Central memory CD8-positive, alpha-beta T cell (primary cell): ENCODE measurements around the gene LRRC28.

Experiments used
- ATAC-seq: fragments of 150-1000 bp; cut with Tn5 transposase; replicated peaks from 2 replicates; pipeline ENCODE4 v1.10.0; 2022; ENCODE audit warnings: mild to moderate bottlenecking, moderate FRiP score, moderate number of reproducible peaks; ENCODE audit not compliant: poor library complexity, severe bottlenecking; ENCODE audit errors: extremely low read depth
- DNase-seq, 2 donors: peaks; one replicate each; pipeline ENCODE4 v3.0.0; 2021; ENCODE audit warnings: low spot score in 2 of 2
- H3K27ac Mint-ChIP-seq: one replicate; pipeline ENCODE4 v1.8.0; 2022; ENCODE audit warnings: low read depth, mild to moderate bottlenecking, moderate library complexity, mixed read lengths
- H3K27me3 Mint-ChIP-seq: one replicate; pipeline ENCODE4 v1.8.0; 2022; ENCODE audit warnings: mixed read lengths
- H3K36me3 Mint-ChIP-seq: one replicate; pipeline ENCODE4 v1.8.0; 2022; ENCODE audit warnings: mild to moderate bottlenecking, moderate library complexity, mixed read lengths; ENCODE audit not compliant: insufficient read depth
- H3K4me1 Mint-ChIP-seq: one replicate; pipeline ENCODE4 v1.8.0; 2022; ENCODE audit warnings: mixed read lengths
- H3K4me3 Mint-ChIP-seq: one replicate; pipeline ENCODE4 v1.8.0; 2022; ENCODE audit warnings: mild to moderate bottlenecking, moderate library complexity, mixed read lengths
- H3K9me3 Mint-ChIP-seq: one replicate; pipeline ENCODE4 v1.8.0; 2022; ENCODE audit warnings: mixed read lengths

LRRC28 gene

GRCh38 chr15:99341786-99342185 is 90.5 kb downstream of the LRRC28 start:
- no peak overlapping the region for H3K27ac Mint-ChIP-seq
- H3K36me3 Mint-ChIP-seq: peaks cover 3% of the 10 kb centered on the region
- no peaks in the 10 kb centered on the region for H3K9me3 Mint-ChIP-seq
- ATAC-seq: no peak
- DNase-seq: no peak
- H3K4me1 Mint-ChIP-seq: no peaks in the 10 kb centered on the region
- H3K27me3 Mint-ChIP-seq: no peaks in the 10 kb centered on the region
- no peak overlapping the region for H3K4me3 Mint-ChIP-seq

DNA sequence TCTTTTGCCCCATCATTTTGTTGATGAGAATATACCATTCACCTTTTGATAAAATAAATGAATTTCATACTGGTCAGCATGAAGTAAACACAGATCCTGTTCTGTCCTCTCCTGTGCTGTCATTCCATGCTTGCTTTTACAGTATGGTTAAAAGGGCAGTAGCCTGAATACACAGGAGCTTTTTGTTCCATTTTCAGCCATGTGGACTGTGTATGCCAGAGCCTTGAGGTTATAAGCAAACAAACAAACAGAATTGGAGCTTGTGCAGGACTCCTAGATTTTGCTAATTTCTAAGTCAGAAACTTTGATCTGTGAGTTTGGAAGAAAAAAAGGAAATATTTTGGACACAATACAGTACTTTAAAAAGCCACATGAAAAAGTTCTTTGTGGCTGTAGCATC is 91.9 kb downstream of the LRRC28 start:
- H3K36me3 Mint-ChIP-seq: peaks cover 1% of the 10 kb centered on the region
- ATAC-seq (no peak), DNase-seq (no peak)
- no peaks in the 10 kb centered on the region for H3K9me3 Mint-ChIP-seq
- H3K4me1 Mint-ChIP-seq: no peaks in the 10 kb centered on the region
- H3K4me3 Mint-ChIP-seq: no peak overlapping the region
- H3K27me3 Mint-ChIP-seq: no peaks in the 10 kb centered on the region
- no peak overlapping the region for H3K27ac Mint-ChIP-seq

DNA sequence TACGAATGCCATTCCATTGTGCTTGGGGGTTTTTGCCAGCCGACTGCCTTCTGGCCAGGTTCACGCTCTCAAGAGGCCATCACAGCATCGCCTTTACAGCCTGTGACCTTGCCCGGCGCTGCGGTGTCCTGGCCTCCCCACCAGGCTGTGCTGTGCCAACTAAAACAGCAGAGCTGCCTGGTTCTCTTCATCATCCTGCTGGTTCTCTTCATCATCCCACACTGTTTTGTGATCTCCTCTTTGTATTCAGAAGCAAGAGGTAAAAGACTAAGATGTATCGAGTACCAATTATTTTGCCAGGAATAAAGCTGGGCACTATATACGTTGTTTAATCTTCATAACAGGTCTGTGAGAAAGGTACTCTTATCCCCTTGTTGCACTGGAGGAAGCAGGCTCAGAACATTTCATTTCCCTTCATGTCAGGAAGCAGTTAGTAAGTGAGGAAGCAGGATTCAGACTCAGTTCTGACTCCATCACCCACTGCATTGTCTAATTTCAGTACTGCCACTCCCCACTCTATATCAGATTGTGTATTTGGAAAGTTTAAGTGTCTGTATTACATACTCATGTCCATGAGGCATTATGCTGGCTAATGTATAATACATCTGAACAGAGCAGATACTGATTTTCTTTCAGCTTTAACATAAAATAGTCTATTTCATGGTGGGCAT is 92.7 kb downstream of the LRRC28 start:
- H3K4me1 Mint-ChIP-seq: no peaks in the 10 kb centered on the region
- H3K27ac Mint-ChIP-seq: no peak overlapping the region
- ATAC-seq (no peak), DNase-seq (no peak)
- H3K27me3 Mint-ChIP-seq: no peaks in the 10 kb centered on the region
- no peak overlapping the region for H3K4me3 Mint-ChIP-seq
- no peaks in the 10 kb centered on the region for H3K9me3 Mint-ChIP-seq
- peaks cover 2% of the 10 kb centered on the region for H3K36me3 Mint-ChIP-seq

DNA sequence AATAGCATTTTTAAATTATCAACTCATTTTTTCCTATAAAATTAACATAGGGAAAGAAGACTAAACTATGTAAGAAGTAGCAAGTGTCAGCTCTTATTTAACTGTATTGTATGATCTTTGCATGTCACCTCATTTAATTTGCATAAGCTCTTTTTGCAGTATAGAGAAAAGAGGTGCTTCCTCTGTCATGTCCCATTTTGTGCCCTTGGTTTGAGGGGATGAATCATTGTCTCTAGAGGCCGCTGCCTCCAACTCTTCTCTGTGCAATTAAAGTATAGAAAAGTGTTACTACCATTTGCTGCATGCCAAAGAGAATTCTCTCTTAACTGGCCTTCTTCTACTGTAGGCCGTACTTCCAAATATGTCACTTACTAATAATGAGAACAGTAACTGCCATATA is 93.4 kb downstream of the LRRC28 start:
- H3K9me3 Mint-ChIP-seq: no peaks in the 10 kb centered on the region
- no peaks in the 10 kb centered on the region for H3K27me3 Mint-ChIP-seq
- H3K4me1 Mint-ChIP-seq: no peaks in the 10 kb centered on the region
- ATAC-seq: no peak
- no peak for DNase-seq
- peaks cover 3% of the 10 kb centered on the region for H3K36me3 Mint-ChIP-seq
- no peak overlapping the region for H3K4me3 Mint-ChIP-seq
- no peak overlapping the region for H3K27ac Mint-ChIP-seq

DNA sequence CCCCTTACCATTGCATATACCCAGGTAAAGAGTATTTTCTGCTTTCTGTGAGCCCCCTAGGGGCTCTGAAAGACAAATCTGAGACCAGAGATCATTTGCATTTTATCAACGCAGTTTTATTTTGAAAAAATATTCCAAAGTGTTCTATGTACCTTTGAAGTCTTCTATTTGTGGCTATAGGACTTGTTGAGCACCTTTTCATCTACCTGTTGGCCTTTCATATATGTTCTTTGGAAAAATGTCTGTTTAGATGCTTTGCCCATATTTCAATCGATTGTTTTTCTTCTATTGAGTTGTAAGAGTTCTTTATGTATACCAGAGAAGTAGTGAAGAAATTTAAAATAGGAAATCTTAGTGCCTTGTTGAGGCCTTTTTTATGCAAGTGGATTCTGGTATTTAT is 94.0 kb downstream of the LRRC28 start:
- no peaks in the 10 kb centered on the region for H3K27me3 Mint-ChIP-seq
- DNase-seq (no peak), ATAC-seq (no peak)
- peaks cover 3% of the 10 kb centered on the region for H3K36me3 Mint-ChIP-seq
- no peaks in the 10 kb centered on the region for H3K4me1 Mint-ChIP-seq
- no peaks in the 10 kb centered on the region for H3K9me3 Mint-ChIP-seq
- no peak overlapping the region for H3K4me3 Mint-ChIP-seq
- no peak overlapping the region for H3K27ac Mint-ChIP-seq

GRCh38 chr15:99345832-99346462 is 94.7 kb downstream of the LRRC28 start:
- Mint-ChIP-seq H3K9me3 (no peaks in the 10 kb centered on the region), H3K4me3 (no peak overlapping the region), H3K27ac (peak overlapping the region; percentile 72), H3K4me1 (no peaks in the 10 kb centered on the region), H3K36me3 (peaks cover 3% of the 10 kb centered on the region), H3K27me3 (no peaks in the 10 kb centered on the region)
- ATAC-seq (no peak), DNase-seq (no peak)

GRCh38 chr15:99347574-99347973 is 96.3 kb downstream of the LRRC28 start:
- Mint-ChIP-seq H3K36me3 (peaks cover 3% of the 10 kb centered on the region), H3K27me3 (no peaks in the 10 kb centered on the region), H3K9me3 (no peaks in the 10 kb centered on the region), H3K4me1 (no peaks in the 10 kb centered on the region), H3K27ac (no peak overlapping the region), H3K4me3 (no peak overlapping the region)
- ATAC-seq (no peak), DNase-seq (no peak)

- H3K4me3 Mint-ChIP-seq: no peak overlapping the region
- ATAC-seq: no peak
Observed at GRCh38 chr15:99348412-99348811, 97.1 kb downstream of the LRRC28 start.

DNA sequence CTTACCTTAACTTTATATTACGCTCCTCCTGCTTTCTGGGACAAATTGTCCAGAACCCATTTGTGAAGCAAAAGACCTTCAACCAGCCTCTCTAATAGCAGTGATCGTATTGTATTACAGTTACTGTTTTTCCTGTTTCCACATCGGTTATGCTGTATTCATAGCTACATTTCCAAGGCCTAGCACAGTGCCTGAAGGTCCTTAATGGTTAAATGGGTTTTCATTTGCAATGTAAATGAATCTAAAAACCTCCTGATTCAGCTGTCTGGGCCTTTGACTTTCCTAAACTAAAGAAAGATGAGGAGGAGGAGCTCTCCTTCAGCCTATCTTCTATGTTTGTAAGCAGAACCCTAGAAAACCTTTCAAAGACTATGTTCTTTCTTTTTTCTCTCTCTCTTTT is 99.1 kb downstream of the LRRC28 start:
- DNase-seq: no peak
- ATAC-seq: no peak
- Mint-ChIP-seq H3K36me3 (peaks cover 3% of the 10 kb centered on the region), H3K4me1 (no peaks in the 10 kb centered on the region), H3K4me3 (no peak overlapping the region), H3K27me3 (no peaks in the 10 kb centered on the region), H3K9me3 (no peaks in the 10 kb centered on the region), H3K27ac (no peak overlapping the region)

More at GRCh38 chr15:99348412-99348811, 97.1 kb downstream of the LRRC28 start:
- Mint-ChIP-seq H3K27ac (no peak overlapping the region), H3K27me3 (no peaks in the 10 kb centered on the region), H3K36me3 (peaks cover 3% of the 10 kb centered on the region), H3K9me3 (no peaks in the 10 kb centered on the region), H3K4me1 (no peaks in the 10 kb centered on the region)
- no peak for DNase-seq

DNA sequence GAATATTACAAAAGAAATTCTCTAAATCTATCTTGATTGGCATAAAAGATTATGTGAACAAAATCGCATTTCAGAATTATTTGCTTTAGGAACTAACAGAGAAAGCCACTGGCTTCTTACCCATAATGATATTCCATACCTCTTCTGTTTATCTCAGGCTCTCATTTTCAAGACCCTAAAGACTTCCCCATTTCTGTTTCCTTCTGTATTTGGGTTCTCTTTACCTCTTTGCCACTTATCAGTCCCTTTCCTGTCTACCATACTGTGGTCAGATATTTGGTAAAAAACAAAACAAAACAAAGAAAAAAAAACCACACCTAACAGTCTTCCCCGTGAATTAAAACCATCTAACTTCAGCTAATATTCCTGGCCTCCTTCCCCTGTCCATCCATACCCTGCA is 108.5 kb downstream of the LRRC28 start:
- Mint-ChIP-seq H3K27ac (no peak overlapping the region), H3K27me3 (no peaks in the 10 kb centered on the region), H3K4me1 (no peaks in the 10 kb centered on the region), H3K9me3 (no peaks in the 10 kb centered on the region), H3K4me3 (no peak overlapping the region), H3K36me3 (peaks cover 3% of the 10 kb centered on the region)
- no peak for DNase-seq
- ATAC-seq: no peak

- peaks cover 4% of the 10 kb centered on the region for H3K36me3 Mint-ChIP-seq
- DNase-seq (no peak), ATAC-seq (no peak)
- H3K27ac Mint-ChIP-seq: no peak overlapping the region
- no peaks in the 10 kb centered on the region for H3K9me3 Mint-ChIP-seq
- H3K4me3 Mint-ChIP-seq: no peak overlapping the region
- H3K4me1 Mint-ChIP-seq: no peaks in the 10 kb centered on the region
- H3K27me3 Mint-ChIP-seq: no peaks in the 10 kb centered on the region
Observed at GRCh38 chr15:99361545-99362185, 110.4 kb downstream of the LRRC28 start.

DNA sequence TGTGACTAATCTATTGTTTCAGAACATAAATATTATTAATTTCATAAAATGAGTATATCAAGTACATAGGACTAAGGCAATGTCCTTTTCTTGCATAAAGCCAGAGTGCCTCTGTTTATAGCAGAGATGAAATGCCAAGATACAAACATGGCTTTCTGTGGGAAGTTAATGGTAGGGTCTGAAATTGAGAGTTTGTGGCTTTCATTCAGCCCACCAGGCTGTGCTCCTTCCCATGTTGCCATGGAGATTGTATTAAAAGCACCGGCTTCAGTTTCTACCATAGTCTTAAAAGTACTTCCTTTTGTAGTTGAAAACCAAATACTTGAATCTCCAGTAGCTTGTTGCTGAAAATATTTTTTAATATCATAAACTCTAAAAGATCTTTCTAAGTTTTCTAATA is 114.0 kb downstream of the LRRC28 start:
- Mint-ChIP-seq H3K9me3 (peaks cover 7% of the 10 kb centered on the region), H3K27ac (no peak overlapping the region), H3K36me3 (peaks cover 4% of the 10 kb centered on the region), H3K4me3 (no peak overlapping the region), H3K4me1 (no peaks in the 10 kb centered on the region), H3K27me3 (no peaks in the 10 kb centered on the region)
- no peak for ATAC-seq
- DNase-seq: no peak

GRCh38 chr15:99366013-99366412 is 114.7 kb downstream of the LRRC28 start:
- Mint-ChIP-seq H3K4me1 (no peaks in the 10 kb centered on the region), H3K36me3 (peaks cover 2% of the 10 kb centered on the region), H3K9me3 (peaks cover 7% of the 10 kb centered on the region), H3K27me3 (no peaks in the 10 kb centered on the region), H3K27ac (no peak overlapping the region), H3K4me3 (no peak overlapping the region)
- ATAC-seq (no peak), DNase-seq (no peak)
